Natural killer cell treated with Interleukin-12 subunit alpha and Interleukin-12 subunit beta and Interleukin-15 and Interleukin-18, amount 100 ng/mL, for 72 hours (primary cell): ENCODE measurements around the gene MX2. TPM values are rescaled to one million over a fixed set of nuclear protein-coding genes. Genes with fewer than 3 reads are reported as not detected.

Experiments used
- ATAC-seq, 2 donors: fragments of 150-1000 bp; cut with Tn5 transposase in 1 of 2; sonication (Bioruptor Pico), chemical (Tn5 transposase) in 1 of 2; 2 replicates each; pipeline ENCODE4 v1.10.0; 2021
- DNase-seq: peaks from one replicate; pipeline ENCODE4 v3.0.0; 2022; ENCODE audit warnings: low spot score
- H3K27ac Mint-ChIP-seq, 2 donors: 1 replicate in 1 of 2; 2 replicates in 1 of 2; pipeline ENCODE4 v1.8.0; 2022; ENCODE audit warnings: mixed read lengths in 2 of 2, mild to moderate bottlenecking in 1 of 2, moderate library complexity in 1 of 2
- H3K27me3 Mint-ChIP-seq, 2 donors: 1 replicate in 1 of 2; 2 replicates in 1 of 2; pipeline ENCODE4 v1.8.0; 2022; ENCODE audit warnings: mixed read lengths in 2 of 2
- H3K36me3 Mint-ChIP-seq: one replicate; pipeline ENCODE4 v1.8.0; 2022; ENCODE audit warnings: mixed read lengths
- H3K4me1 Mint-ChIP-seq, 2 donors: 1 replicate in 1 of 2; 2 replicates in 1 of 2; pipeline ENCODE4 v1.8.0; 2022; ENCODE audit warnings: low read depth in 2 of 2, mixed read lengths in 2 of 2, mild to moderate bottlenecking in 1 of 2
- H3K4me3 Mint-ChIP-seq: one replicate; pipeline ENCODE4 v1.8.0; 2022; ENCODE audit warnings: mixed read lengths
- H3K9me3 Mint-ChIP-seq: 2 replicates; pipeline ENCODE4 v1.8.0; 2022; ENCODE audit warnings: mixed read lengths
- total RNA-seq, 2 donors: library from RNA; stranded (reverse); gene quantifications; one replicate each; pipeline ENCODE4 v1.2.3, GENCODE V29; 2022

MX2 gene
- total RNA-seq, 2 donors from 2014 or later = 7.9 to 14.1 TPM

DNA sequence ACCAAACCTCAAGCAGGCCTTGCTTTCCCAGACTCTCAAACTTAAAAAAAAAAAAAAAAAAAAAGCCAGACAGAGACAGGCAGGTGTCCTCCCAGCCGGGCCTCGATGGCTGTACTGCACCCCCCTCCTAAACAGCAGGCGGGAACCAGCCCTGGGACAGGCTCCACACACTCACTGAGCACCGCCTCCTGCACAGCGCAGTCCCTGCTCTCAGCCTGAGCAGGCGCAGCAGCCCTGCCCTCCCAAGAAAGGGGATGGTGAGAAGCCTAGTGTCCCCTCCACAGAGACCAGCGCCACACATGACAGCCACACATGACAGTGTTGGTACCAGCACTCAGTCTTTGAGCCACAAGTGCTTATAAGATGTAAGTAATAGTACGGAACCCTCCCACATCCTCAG lies 11.9 kb downstream of the MX2 start:
- DNase-seq (no peak), ATAC-seq (no peak)
- H3K27ac Mint-ChIP-seq = no peak overlapping the region
- H3K4me1 Mint-ChIP-seq = peaks cover 18 to 26% of the 10 kb centered on the region in 2 donors
- H3K27me3 Mint-ChIP-seq = no peaks in the 10 kb centered on the region
- H3K9me3 Mint-ChIP-seq = no peaks in the 10 kb centered on the region
- peaks cover 4% of the 10 kb centered on the region for H3K36me3 Mint-ChIP-seq
- H3K4me3 Mint-ChIP-seq = no peak overlapping the region

DNA sequence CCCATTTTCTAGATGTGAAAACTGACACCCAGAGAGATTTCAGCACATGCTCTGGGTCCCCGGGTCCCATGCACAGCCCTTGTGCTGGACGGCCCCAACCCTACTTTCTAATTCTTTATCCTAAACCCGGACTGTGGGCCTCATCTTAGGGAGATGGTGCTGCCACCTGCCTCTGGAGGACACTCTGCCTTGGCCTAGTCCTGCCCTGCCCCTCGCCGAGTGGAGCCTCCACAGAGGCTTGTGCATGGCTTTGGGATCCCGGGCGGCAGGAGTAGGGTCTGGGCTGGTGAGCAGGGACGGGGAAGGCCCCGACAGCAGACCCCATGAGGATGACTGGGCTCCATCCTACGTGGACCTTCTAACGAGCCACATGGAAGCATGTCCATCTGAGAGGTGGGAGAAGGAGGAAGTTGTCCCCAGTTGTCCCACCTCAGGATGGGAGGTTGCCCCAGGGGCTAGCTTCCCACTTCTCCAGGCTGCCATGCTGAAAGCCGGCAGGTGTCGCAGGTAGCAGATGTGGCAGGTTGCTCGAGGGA lies 12.4 kb downstream of the MX2 start:
- Mint-ChIP-seq H3K27ac (no peak overlapping the region), H3K4me3 (no peak overlapping the region), H3K27me3 (no peaks in the 10 kb centered on the region), H3K9me3 (no peaks in the 10 kb centered on the region), H3K36me3 (peaks cover 4% of the 10 kb centered on the region), H3K4me1 (peaks cover 15 to 26% of the 10 kb centered on the region in 2 donors)
- DNase-seq (no peak), ATAC-seq (no peak)

DNA sequence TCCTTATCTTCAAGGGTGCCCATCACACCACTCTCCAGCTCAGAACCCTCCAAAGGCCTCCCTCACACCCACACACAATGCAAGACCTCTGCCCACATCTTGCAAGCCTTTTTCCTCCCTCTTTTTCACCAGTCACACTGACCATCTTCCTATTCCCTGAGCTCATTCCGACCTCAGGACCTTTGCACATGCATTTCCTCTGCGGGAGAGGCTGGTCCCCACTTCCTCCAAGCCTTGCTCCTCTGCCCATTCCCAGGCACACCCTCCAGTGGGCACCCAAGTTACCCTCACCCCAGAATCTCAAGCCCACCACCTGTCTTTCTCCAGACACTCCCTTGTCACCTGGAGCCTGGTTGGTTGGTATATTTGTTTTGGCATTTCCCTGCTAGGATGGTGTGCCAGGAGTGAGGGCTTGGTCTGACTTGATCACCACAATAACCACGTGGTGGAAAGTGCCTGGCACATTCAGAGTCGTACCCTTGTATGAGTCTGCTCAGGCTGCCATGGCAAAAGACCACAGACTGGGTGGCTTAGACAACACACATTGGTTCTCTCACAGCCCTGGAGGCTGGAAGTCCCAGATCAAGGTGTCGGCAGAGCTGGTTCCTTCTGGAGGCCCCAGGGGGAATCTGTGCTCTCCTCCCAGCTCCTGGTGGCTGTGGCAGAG lies 13.2 kb downstream of the MX2 start:
- Mint-ChIP-seq H3K4me1 (peaks cover 12 to 24% of the 10 kb centered on the region in 2 donors), H3K27me3 (no peaks in the 10 kb centered on the region), H3K9me3 (no peaks in the 10 kb centered on the region), H3K36me3 (peaks cover 4% of the 10 kb centered on the region), H3K27ac (peak overlapping the region in 1 of 2 donors; percentile 57), H3K4me3 (no peak overlapping the region)
- DNase-seq = no peak
- ATAC-seq = peak in 1 of 2 donors; percentile 50

DNA sequence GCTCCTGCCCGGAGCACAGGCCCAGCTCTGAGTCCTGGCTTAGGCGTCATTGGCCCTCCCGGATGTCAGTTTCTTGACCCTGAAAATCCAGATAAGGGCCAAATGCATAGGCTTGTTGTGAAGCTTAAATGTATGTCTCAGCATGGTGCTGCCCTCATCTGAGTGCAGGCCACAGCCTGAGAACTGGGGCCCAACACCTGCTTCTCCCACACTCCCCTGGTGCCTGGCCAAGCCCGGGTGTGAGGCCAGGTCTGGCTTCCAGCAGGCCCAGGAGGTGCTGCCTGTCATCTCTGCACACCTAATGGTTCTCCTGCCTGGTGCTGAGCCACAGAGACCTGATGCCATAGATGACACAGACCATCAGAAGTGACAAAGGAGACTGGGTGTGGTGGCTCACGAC lies 14.0 kb downstream of the MX2 start:
- no peak for DNase-seq
- Mint-ChIP-seq H3K4me1 (peaks cover 6 to 15% of the 10 kb centered on the region in 2 donors), H3K9me3 (no peaks in the 10 kb centered on the region), H3K36me3 (peaks cover 4% of the 10 kb centered on the region), H3K27me3 (no peaks in the 10 kb centered on the region), H3K27ac (no peak overlapping the region), H3K4me3 (no peak overlapping the region)
- no peak for ATAC-seq

- peaks cover 4% of the 10 kb centered on the region for H3K36me3 Mint-ChIP-seq
- H3K27me3 Mint-ChIP-seq = no peaks in the 10 kb centered on the region
- ATAC-seq (no peak), DNase-seq (no peak)
- peaks cover 5 to 6% of the 10 kb centered on the region in 2 donors for H3K4me1 Mint-ChIP-seq
- no peak overlapping the region for H3K27ac Mint-ChIP-seq
- no peak overlapping the region for H3K4me3 Mint-ChIP-seq
- no peaks in the 10 kb centered on the region for H3K9me3 Mint-ChIP-seq
Measured at GRCh38 chr21:41377715-41378114, 15.9 kb downstream of the MX2 start.

- Mint-ChIP-seq H3K4me1 (peaks cover 5 to 6% of the 10 kb centered on the region in 2 donors), H3K9me3 (no peaks in the 10 kb centered on the region), H3K4me3 (no peak overlapping the region), H3K27ac (no peak overlapping the region), H3K36me3 (peaks cover 4% of the 10 kb centered on the region), H3K27me3 (no peaks in the 10 kb centered on the region)
- DNase-seq = no peak
- ATAC-seq = no peak
Measured at GRCh38 chr21:41378849-41379248, 17.0 kb downstream of the MX2 start.

DNA sequence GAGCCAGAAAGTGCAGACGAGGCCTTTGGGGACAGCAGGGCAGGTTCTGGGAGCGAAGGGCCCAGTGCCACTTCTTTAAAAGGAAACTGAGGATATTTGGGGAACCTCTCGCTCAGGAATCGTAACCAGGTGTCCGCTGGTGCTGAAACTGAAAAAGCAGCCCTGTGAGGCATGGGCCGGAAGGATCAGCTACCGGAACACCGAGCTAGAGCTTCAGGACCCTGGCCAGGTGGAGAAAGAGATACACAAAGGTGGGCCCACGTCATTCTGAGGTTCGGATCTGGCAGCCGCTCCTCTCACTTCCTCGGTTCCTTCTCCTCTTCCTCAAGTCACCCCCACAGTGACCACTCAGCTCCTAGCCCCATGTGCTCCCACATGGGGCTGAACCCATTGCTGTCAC lies 18.1 kb downstream of the MX2 start:
- H3K27ac Mint-ChIP-seq = no peak overlapping the region
- H3K9me3 Mint-ChIP-seq = no peaks in the 10 kb centered on the region
- no peaks in the 10 kb centered on the region for H3K27me3 Mint-ChIP-seq
- H3K4me3 Mint-ChIP-seq = no peak overlapping the region
- ATAC-seq (no peak), DNase-seq (no peak)
- peaks cover 4% of the 10 kb centered on the region for H3K36me3 Mint-ChIP-seq
- H3K4me1 Mint-ChIP-seq = peaks cover 2 to 3% of the 10 kb centered on the region in 2 donors

DNA sequence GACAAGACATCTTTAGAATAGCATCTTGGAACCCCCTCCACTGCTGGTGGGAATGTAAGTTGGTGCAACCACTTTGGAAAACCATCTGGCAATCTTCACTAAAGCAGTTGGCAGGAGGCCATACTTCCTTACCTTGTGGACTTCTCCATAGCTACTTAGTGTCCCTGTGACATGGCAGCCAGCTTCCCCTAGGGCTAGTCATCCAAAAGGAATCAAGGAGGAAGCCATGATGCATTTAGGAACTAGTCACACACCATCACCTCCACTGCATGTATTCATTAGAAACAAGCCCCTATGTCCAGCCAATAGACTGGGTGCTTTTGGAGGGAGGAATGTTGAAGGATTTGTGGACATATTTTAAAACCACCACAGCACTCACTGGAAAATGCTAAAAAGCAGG lies 19.9 kb downstream of the MX2 start:
- Mint-ChIP-seq H3K36me3 (peaks cover 4% of the 10 kb centered on the region), H3K4me3 (no peak overlapping the region), H3K27me3 (no peaks in the 10 kb centered on the region), H3K9me3 (no peaks in the 10 kb centered on the region), H3K4me1 (no peaks in the 10 kb centered on the region), H3K27ac (no peak overlapping the region)
- ATAC-seq = no peak
- DNase-seq = no peak

- DNase-seq (no peak), ATAC-seq (no peak)
- Mint-ChIP-seq H3K27me3 (no peaks in the 10 kb centered on the region), H3K27ac (no peak overlapping the region), H3K4me1 (no peaks in the 10 kb centered on the region), H3K36me3 (no peaks in the 10 kb centered on the region), H3K4me3 (no peak overlapping the region), H3K9me3 (no peaks in the 10 kb centered on the region)
Measured at GRCh38 chr21:41387042-41387819, 25.4 kb downstream of the MX2 start.

GRCh38 chr21:41387824-41388223 lies 26.0 kb downstream of the MX2 start:
- H3K27me3 Mint-ChIP-seq = no peaks in the 10 kb centered on the region
- H3K4me3 Mint-ChIP-seq = no peak overlapping the region
- H3K27ac Mint-ChIP-seq = no peak overlapping the region
- DNase-seq = no peak
- H3K9me3 Mint-ChIP-seq = no peaks in the 10 kb centered on the region
- ATAC-seq = peak in 1 of 2 donors; percentile 28
- H3K4me1 Mint-ChIP-seq = no peaks in the 10 kb centered on the region
- H3K36me3 Mint-ChIP-seq = no peaks in the 10 kb centered on the region

- DNase-seq (no peak), ATAC-seq (no peak)
- Mint-ChIP-seq H3K27ac (no peak overlapping the region), H3K9me3 (no peaks in the 10 kb centered on the region), H3K4me1 (no peaks in the 10 kb centered on the region), H3K4me3 (no peak overlapping the region), H3K36me3 (peaks cover under 1% of the 10 kb centered on the region), H3K27me3 (no peaks in the 10 kb centered on the region)
Measured at GRCh38 chr21:41388259-41388658, 26.4 kb downstream of the MX2 start.

GRCh38 chr21:41390043-41390639 lies 28.3 kb downstream of the MX2 start:
- H3K36me3 Mint-ChIP-seq = peaks cover 6% of the 10 kb centered on the region
- no peak for DNase-seq
- no peaks in the 10 kb centered on the region for H3K9me3 Mint-ChIP-seq
- no peaks in the 10 kb centered on the region for H3K4me1 Mint-ChIP-seq
- no peak overlapping the region for H3K27ac Mint-ChIP-seq
- ATAC-seq = no peak
- no peaks in the 10 kb centered on the region for H3K27me3 Mint-ChIP-seq
- H3K4me3 Mint-ChIP-seq = no peak overlapping the region

GRCh38 chr21:41393876-41394465 lies 32.1 kb downstream of the MX2 start:
- no peak overlapping the region for H3K27ac Mint-ChIP-seq

More at GRCh38 chr21:41393876-41394465, 32.1 kb downstream of the MX2 start:
- no peak for ATAC-seq
- Mint-ChIP-seq H3K4me1 (no peaks in the 10 kb centered on the region), H3K4me3 (no peak overlapping the region), H3K9me3 (no peaks in the 10 kb centered on the region), H3K36me3 (peaks cover 12% of the 10 kb centered on the region), H3K27me3 (no peaks in the 10 kb centered on the region)
- no peak for DNase-seq
